ENCODE data around the gene MLST8.

The MLST8 gene

GRCh38 chr16:2233872-2234812 is 28.9 kb downstream of the MLST8 start:
- Histone ChIP-seq H3K4me1 (ENCODE audit: insufficient read depth, insufficient read length) (peaks cover 26% of the 10 kb centered on the region), H3K9ac (ENCODE audit: insufficient read length, low read depth) (no peak overlapping the region), H3K36me3 (ENCODE audit: insufficient read depth, insufficient read length, low read length) (peaks cover 84% of the 10 kb centered on the region), H3K27me3 (ENCODE audit: insufficient read depth, insufficient read length) (no peaks in the 10 kb centered on the region), H3K4me3 (ENCODE audit: insufficient read length, low read depth) (no peak overlapping the region), H3K9me3 (ENCODE audit: insufficient read depth, low read length) (no peaks in the 10 kb centered on the region)
- TF ChIP-seq ZNF274 (IDR thresholded peaks at IDR 0.05; ENCODE audit: low read depth, low read length): no peak
- no peak for TF ChIP-seq YY1 (IDR thresholded peaks at IDR 0.05; ENCODE audit: insufficient read depth, insufficient read length)
- TF ChIP-seq SUZ12 (IDR thresholded peaks at IDR 0.05; ENCODE audit: extremely low read depth, insufficient read depth, insufficient read length): no peak
- no peak for DNase-seq (ENCODE audit: low read depth, low spot score)

DNA sequence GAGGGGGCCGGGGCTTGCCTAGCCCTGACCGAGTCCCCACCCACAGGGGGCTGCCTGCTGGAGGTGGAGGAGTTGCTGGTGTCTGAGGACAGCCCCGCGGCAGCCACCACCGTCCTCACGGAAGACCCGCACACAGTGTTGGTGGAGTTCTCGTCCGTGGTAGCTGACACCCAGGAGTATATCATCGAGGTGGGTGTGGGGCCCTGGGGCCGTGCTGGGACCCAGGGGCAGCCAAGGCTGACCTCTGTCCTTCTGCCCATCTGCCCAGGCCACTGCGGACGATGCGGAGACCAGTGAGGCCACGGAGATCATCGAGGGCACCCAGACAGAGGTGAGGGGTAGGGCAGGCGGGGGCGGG is 29.5 kb downstream of the MLST8 start:
- no peak overlapping the region for H3K4me3 ChIP-seq (ENCODE audit: insufficient read length, low read depth)

DNA sequence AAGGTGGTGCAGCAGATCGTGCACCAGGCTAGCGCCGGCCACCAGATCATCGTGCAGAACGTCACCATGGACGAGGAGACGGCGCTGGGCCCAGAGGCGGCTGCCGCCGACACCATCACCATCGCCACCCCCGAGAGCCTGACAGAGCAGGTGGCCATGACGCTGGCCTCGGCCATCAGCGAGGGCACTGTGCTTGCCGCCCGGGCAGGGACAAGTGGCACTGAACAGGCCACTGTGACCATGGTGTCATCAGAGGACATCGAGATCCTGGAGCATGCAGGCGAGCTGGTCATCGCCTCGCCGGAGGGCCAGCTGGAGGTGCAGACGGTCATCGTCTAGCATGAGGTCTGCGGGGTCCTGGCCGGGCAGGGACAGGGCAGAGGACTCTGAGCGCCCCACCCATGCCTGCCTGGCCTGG is 30.0 kb downstream of the MLST8 start:
- DNase-seq (ENCODE audit: low read depth, low spot score): no peak
- Histone ChIP-seq H3K27me3 (ENCODE audit: insufficient read depth, insufficient read length) (no peaks in the 10 kb centered on the region), H3K9ac (ENCODE audit: insufficient read length, low read depth) (no peak overlapping the region), H3K9me3 (ENCODE audit: insufficient read depth, low read length) (no peaks in the 10 kb centered on the region), H3K4me3 (ENCODE audit: insufficient read length, low read depth) (no peak overlapping the region), H3K4me1 (ENCODE audit: insufficient read depth, insufficient read length) (peaks cover 23% of the 10 kb centered on the region), H3K36me3 (ENCODE audit: insufficient read depth, insufficient read length, low read length) (peaks cover 83% of the 10 kb centered on the region)
- no peak for TF ChIP-seq SUZ12 (IDR thresholded peaks at IDR 0.05; ENCODE audit: extremely low read depth, insufficient read depth, insufficient read length)

More for the DNA sequence above, 29.5 kb downstream of the MLST8 start:
- H3K36me3 ChIP-seq (ENCODE audit: insufficient read depth, insufficient read length, low read length): peaks cover 84% of the 10 kb centered on the region
- no peak for DNase-seq (ENCODE audit: low read depth, low spot score)
- no peaks in the 10 kb centered on the region for H3K9me3 ChIP-seq (ENCODE audit: insufficient read depth, low read length)
- no peak overlapping the region for H3K9ac ChIP-seq (ENCODE audit: insufficient read length, low read depth)
- H3K27me3 ChIP-seq (ENCODE audit: insufficient read depth, insufficient read length): no peaks in the 10 kb centered on the region
- no peak for TF ChIP-seq ZNF274 (IDR thresholded peaks at IDR 0.05; ENCODE audit: low read depth, low read length)
- H3K4me1 ChIP-seq (ENCODE audit: insufficient read depth, insufficient read length): peaks cover 25% of the 10 kb centered on the region

DNA sequence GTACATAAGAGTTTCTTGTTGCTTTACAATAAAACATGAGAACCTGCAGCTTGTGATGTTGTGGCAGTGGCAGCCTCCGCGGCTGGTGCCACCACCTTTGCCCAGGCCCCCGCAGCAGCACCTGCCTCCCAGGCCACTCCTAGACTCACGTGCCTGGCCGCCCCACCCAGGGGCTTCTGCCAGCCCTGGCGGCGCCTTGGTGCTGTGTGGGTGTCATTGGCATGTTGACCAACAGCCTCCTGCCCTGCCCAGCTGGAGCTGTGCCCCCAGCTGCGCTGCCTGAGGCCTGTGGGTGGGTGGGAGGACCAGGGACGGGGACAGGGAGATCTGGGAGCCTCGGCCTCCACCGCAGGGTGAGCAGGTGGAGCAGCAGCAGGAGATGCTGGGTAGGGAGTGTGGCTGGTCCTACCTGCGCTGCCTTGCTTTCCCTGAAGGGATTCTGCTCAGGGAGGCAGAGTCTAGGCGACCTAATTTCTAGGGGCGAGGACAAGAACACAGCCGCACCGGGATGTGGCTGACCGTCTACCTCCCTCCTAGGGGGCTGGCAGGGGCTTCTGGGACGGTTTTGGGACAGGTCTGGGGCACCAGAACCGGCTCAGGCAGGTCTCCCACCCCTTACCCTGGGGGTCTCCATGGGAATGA is 30.6 kb downstream of the MLST8 start:
- Histone ChIP-seq H3K36me3 (ENCODE audit: insufficient read depth, insufficient read length, low read length) (peaks cover 82% of the 10 kb centered on the region), H3K9ac (ENCODE audit: insufficient read length, low read depth) (peak overlapping the region; percentile 77), H3K9me3 (ENCODE audit: insufficient read depth, low read length) (no peaks in the 10 kb centered on the region), H3K4me1 (ENCODE audit: insufficient read depth, insufficient read length) (peaks cover 23% of the 10 kb centered on the region), H3K4me3 (ENCODE audit: insufficient read length, low read depth) (no peak overlapping the region), H3K27me3 (ENCODE audit: insufficient read depth, insufficient read length) (no peaks in the 10 kb centered on the region)
- TF ChIP-seq YY1 (IDR thresholded peaks at IDR 0.05; ENCODE audit: insufficient read depth, insufficient read length) (no peak), ZNF274 (IDR thresholded peaks at IDR 0.05; ENCODE audit: low read depth, low read length) (no peak), SUZ12 (IDR thresholded peaks at IDR 0.05; ENCODE audit: extremely low read depth, insufficient read depth, insufficient read length) (no peak)
- no peak for DNase-seq (ENCODE audit: low read depth, low spot score)

GRCh38 chr16:2236337-2237101 is 31.3 kb downstream of the MLST8 start, which contains the start of gene DNASE1L2:
Gene DNASE1L2 (plus strand): TSS chr16:2236444. CDS start chr16:2236817, 373 bp downstream.
- DNase-seq (ENCODE audit: low read depth, low spot score): no peak
- Histone ChIP-seq H3K9ac (ENCODE audit: insufficient read length, low read depth) (peak within 1 kb of the TSS; percentile 77), H3K36me3 (ENCODE audit: insufficient read depth, insufficient read length, low read length) (peaks cover 76% of the 10 kb centered on the region), H3K4me1 (ENCODE audit: insufficient read depth, insufficient read length) (peaks cover 23% of the 10 kb centered on the region), H3K27me3 (ENCODE audit: insufficient read depth, insufficient read length) (no peaks in the 10 kb centered on the region), H3K9me3 (ENCODE audit: insufficient read depth, low read length) (no peaks in the 10 kb centered on the region), H3K4me3 (ENCODE audit: insufficient read length, low read depth) (peak within 1 kb of the TSS; percentile 26)
- TF ChIP-seq SUZ12 (IDR thresholded peaks at IDR 0.05; ENCODE audit: extremely low read depth, insufficient read depth, insufficient read length) (no peak), YY1 (IDR thresholded peaks at IDR 0.05; ENCODE audit: insufficient read depth, insufficient read length) (no peak), ZNF274 (IDR thresholded peaks at IDR 0.05; ENCODE audit: low read depth, low read length) (no peak)

DNA sequence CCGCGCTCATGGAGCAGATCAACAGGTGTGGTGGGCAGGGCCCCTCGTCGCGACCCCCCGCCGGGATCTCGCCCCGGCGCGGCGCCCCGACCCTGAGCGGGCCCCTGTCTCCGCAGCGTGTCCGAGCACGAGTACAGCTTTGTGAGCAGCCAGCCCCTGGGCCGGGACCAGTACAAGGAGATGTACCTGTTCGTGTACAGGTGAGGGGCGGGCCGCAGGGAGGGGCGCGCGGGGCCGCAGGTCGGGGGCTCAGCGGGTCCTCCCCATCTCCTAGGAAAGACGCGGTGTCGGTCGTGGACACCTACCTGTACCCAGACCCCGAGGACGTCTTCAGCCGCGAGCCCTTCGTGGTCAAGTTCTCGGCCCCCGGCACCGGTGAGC is 31.8 kb downstream of the MLST8 start:
- Histone ChIP-seq H3K9ac (ENCODE audit: insufficient read length, low read depth) (peak overlapping the region; percentile 77), H3K4me3 (ENCODE audit: insufficient read length, low read depth) (peak overlapping the region; percentile 26), H3K27me3 (ENCODE audit: insufficient read depth, insufficient read length) (no peaks in the 10 kb centered on the region), H3K9me3 (ENCODE audit: insufficient read depth, low read length) (no peaks in the 10 kb centered on the region), H3K4me1 (ENCODE audit: insufficient read depth, insufficient read length) (peaks cover 23% of the 10 kb centered on the region), H3K36me3 (ENCODE audit: insufficient read depth, insufficient read length, low read length) (peaks cover 71% of the 10 kb centered on the region)
- TF ChIP-seq SUZ12 (IDR thresholded peaks at IDR 0.05; ENCODE audit: extremely low read depth, insufficient read depth, insufficient read length) (no peak), ZNF274 (IDR thresholded peaks at IDR 0.05; ENCODE audit: low read depth, low read length) (no peak), YY1 (IDR thresholded peaks at IDR 0.05; ENCODE audit: insufficient read depth, insufficient read length) (no peak)
- DNase-seq (ENCODE audit: low read depth, low spot score): no peak

Measured in NT2/D1 (cell line).